ENCODE results near the gene ANO1.

Gene ANO1

DNA sequence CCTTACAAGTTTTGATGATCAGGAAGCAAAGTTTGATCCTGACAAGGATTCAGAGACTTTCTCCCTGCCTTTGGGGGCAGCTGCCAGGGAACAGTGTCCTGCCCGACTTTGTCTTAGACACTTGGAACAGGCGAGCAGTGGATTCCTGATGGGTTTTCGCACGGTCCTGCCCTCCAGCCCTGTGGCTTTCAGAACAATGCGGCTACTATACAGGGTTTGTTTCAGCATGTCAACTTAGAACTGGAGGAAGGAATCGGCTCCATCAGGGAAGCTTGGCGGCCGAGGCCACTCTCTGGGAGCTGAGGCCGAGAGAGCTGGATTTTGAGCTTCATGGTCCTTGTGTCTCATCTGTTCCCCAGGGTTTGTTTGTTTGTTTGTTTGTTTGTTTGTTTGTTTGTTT, 11.5 kb downstream of the ANO1 start:
- H3K9me3 ChIP-seq (ENCODE audit: low read length): no peaks in the 10 kb centered on the region
- no peak overlapping the region for H3K27ac ChIP-seq (ENCODE audit: low read depth, low read length, poor library complexity, severe bottlenecking)
- H4K20me1 ChIP-seq (ENCODE audit: insufficient read depth, low read length): no peaks in the 10 kb centered on the region
- no peaks in the 10 kb centered on the region for H3K9me2 ChIP-seq (ENCODE audit: low read depth, low read length)
- H3F3A ChIP-seq (ENCODE audit: insufficient read depth, low read length): no peaks in the 10 kb centered on the region
- no peak overlapping the region for H3K4me3 ChIP-seq (ENCODE audit: low read depth, low read length, poor library complexity, severe bottlenecking)
- no peaks in the 10 kb centered on the region for H3K27me3 ChIP-seq (ENCODE audit: insufficient read depth, low read length)
- TF ChIP-seq EZH2 (IDR thresholded peaks at IDR 0.05; ENCODE audit: borderline replicate concordance, low read length): no peak
- TF ChIP-seq, protein P1, sequence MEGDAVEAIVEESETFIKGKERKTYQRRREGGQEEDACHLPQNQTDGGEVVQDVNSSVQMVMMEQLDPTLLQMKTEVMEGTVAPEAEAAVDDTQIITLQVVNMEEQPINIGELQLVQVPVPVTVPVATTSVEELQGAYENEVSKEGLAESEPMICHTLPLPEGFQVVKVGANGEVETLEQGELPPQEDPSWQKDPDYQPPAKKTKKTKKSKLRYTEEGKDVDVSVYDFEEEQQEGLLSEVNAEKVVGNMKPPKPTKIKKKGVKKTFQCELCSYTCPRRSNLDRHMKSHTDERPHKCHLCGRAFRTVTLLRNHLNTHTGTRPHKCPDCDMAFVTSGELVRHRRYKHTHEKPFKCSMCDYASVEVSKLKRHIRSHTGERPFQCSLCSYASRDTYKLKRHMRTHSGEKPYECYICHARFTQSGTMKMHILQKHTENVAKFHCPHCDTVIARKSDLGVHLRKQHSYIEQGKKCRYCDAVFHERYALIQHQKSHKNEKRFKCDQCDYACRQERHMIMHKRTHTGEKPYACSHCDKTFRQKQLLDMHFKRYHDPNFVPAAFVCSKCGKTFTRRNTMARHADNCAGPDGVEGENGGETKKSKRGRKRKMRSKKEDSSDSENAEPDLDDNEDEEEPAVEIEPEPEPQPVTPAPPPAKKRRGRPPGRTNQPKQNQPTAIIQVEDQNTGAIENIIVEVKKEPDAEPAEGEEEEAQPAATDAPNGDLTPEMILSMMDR (IDR thresholded peaks at IDR 0.05; ENCODE audit: low read length): no peak
- H3K4me2 ChIP-seq (ENCODE audit: low read length): no peak overlapping the region
- H3K79me2 ChIP-seq (ENCODE audit: insufficient read depth, low read length): no peaks in the 10 kb centered on the region
- no peak overlapping the region for H2AFZ ChIP-seq (ENCODE audit: low read length)
- no peak overlapping the region for H3K9ac ChIP-seq (ENCODE audit: low read length)
- H3K36me3 ChIP-seq (ENCODE audit: insufficient read depth, low read length): no peaks in the 10 kb centered on the region
- H3K4me1 ChIP-seq (ENCODE audit: insufficient read depth, low read length, severe bottlenecking): no peaks in the 10 kb centered on the region

DNA sequence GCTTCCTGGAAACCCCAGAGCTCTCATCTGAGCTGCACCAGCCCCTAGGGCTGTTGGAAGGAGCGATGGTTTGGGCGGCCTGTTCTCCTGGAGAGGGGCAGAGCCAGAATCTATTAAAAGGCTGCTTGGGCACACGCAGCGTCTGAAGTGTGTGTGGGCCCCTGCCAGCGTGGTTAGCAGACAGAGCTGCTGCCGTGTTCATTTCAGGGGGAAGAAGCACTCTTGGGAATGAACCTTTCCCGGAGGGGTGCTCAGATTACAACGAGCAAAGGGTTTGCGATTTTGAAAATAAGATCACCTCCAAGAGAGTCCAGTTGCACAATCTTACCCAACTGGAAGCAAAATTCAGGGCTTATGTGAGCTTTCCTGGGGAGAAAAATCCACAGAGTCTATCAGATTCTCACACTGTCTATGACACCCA, 12.9 kb downstream of the ANO1 start:
- H3K27ac ChIP-seq (ENCODE audit: low read depth, low read length, poor library complexity, severe bottlenecking): no peak overlapping the region
- no peak overlapping the region for H3K4me2 ChIP-seq (ENCODE audit: low read length)
- no peaks in the 10 kb centered on the region for H4K20me1 ChIP-seq (ENCODE audit: insufficient read depth, low read length)
- no peak for TF ChIP-seq EZH2 (IDR thresholded peaks at IDR 0.05; ENCODE audit: borderline replicate concordance, low read length)
- H3K4me3 ChIP-seq (ENCODE audit: low read depth, low read length, poor library complexity, severe bottlenecking): no peak overlapping the region
- no peaks in the 10 kb centered on the region for H3K4me1 ChIP-seq (ENCODE audit: insufficient read depth, low read length, severe bottlenecking)
- no peaks in the 10 kb centered on the region for H3K27me3 ChIP-seq (ENCODE audit: insufficient read depth, low read length)
- H3K36me3 ChIP-seq (ENCODE audit: insufficient read depth, low read length): no peaks in the 10 kb centered on the region
- no peaks in the 10 kb centered on the region for H3K9me2 ChIP-seq (ENCODE audit: low read depth, low read length)
- no peaks in the 10 kb centered on the region for H3K9me3 ChIP-seq (ENCODE audit: low read length)
- H3K9ac ChIP-seq (ENCODE audit: low read length): no peak overlapping the region
- no peaks in the 10 kb centered on the region for H3F3A ChIP-seq (ENCODE audit: insufficient read depth, low read length)
- H2AFZ ChIP-seq (ENCODE audit: low read length): no peak overlapping the region
- H3K79me2 ChIP-seq (ENCODE audit: insufficient read depth, low read length): no peaks in the 10 kb centered on the region

DNA sequence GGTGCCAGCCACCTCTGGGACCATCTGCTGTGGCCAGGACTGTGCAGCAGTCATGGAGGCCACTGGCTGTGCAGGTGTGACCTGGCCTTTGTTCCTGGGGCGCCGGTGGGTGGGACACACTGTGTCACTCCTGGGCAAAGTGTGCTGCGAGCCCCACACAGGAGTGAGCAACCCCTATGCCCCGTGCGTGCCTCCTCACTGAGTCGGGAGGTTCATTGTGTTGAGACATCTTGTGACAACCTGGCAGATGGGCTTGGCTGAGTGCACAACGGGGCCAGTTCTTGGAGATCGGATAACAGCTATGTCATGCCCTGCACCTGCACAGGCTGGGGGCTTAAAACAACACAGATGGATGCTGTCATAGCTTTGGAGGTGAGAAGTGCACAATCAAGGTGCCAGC, 13.5 kb downstream of the ANO1 start:
- TF ChIP-seq, protein P1 (IDR thresholded peaks at IDR 0.05; ENCODE audit: low read length): no peak
- TF ChIP-seq EZH2 (IDR thresholded peaks at IDR 0.05; ENCODE audit: borderline replicate concordance, low read length): no peak
- Histone ChIP-seq H3K4me1 (ENCODE audit: insufficient read depth, low read length, severe bottlenecking) (no peaks in the 10 kb centered on the region), H3F3A (ENCODE audit: insufficient read depth, low read length) (no peaks in the 10 kb centered on the region), H3K27ac (ENCODE audit: low read depth, low read length, poor library complexity, severe bottlenecking) (no peak overlapping the region), H3K9ac (ENCODE audit: low read length) (no peak overlapping the region), H4K20me1 (ENCODE audit: insufficient read depth, low read length) (no peaks in the 10 kb centered on the region), H2AFZ (ENCODE audit: low read length) (no peak overlapping the region), H3K4me3 (ENCODE audit: low read depth, low read length, poor library complexity, severe bottlenecking) (no peak overlapping the region), H3K9me2 (ENCODE audit: low read depth, low read length) (no peaks in the 10 kb centered on the region), H3K9me3 (ENCODE audit: low read length) (no peaks in the 10 kb centered on the region), H3K27me3 (ENCODE audit: insufficient read depth, low read length) (no peaks in the 10 kb centered on the region), H3K36me3 (ENCODE audit: insufficient read depth, low read length) (no peaks in the 10 kb centered on the region), H3K4me2 (ENCODE audit: low read length) (no peak overlapping the region), H3K79me2 (ENCODE audit: insufficient read depth, low read length) (no peaks in the 10 kb centered on the region)

DNA sequence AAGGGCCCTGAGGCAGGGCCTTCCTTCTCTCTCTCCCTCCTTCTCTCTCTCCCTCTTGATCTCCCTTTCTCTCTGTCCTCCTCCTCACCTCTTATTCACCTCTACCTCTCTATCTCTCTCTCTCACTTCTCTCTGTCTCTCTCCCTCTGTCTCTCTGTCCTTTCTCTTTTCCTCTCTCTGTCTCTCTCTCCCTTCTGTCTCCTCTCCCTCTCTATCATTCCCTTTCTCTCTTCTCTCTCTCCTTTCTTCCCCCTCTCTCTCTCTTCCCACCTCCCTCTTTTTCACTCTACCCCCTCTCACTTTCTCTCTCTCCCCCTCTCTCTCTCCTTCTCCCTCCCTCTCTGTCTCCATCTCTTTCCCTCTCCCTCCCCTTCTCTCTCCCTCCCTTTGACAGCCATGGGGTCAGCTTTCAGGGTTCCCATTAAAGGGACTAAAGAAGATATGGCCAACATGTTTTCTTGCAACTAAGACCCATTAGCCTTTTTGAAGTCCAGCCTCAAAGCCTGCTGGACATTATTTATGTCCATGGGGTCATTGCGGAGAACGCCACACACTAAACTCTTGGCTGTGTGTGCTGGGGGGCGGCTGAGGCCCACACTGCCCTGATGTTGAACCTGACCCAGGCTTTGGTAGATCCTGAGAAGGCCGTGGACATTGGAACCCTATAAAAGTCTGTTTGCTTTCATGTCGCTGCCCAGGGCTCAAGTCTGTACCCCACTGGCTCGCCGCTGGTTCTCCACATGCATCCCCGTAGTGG, 15.0 kb downstream of the ANO1 start:
- H3K27ac ChIP-seq (ENCODE audit: low read depth, low read length, poor library complexity, severe bottlenecking): no peak overlapping the region

More for the DNA sequence above, 15.0 kb downstream of the ANO1 start:
- Histone ChIP-seq H3K4me2 (ENCODE audit: low read length) (no peak overlapping the region), H3K36me3 (ENCODE audit: insufficient read depth, low read length) (no peaks in the 10 kb centered on the region), H3K9me3 (ENCODE audit: low read length) (no peaks in the 10 kb centered on the region), H4K20me1 (ENCODE audit: insufficient read depth, low read length) (no peaks in the 10 kb centered on the region), H3K4me3 (ENCODE audit: low read depth, low read length, poor library complexity, severe bottlenecking) (no peak overlapping the region), H3F3A (ENCODE audit: insufficient read depth, low read length) (no peaks in the 10 kb centered on the region), H3K9ac (ENCODE audit: low read length) (no peak overlapping the region), H2AFZ (ENCODE audit: low read length) (no peak overlapping the region), H3K79me2 (ENCODE audit: insufficient read depth, low read length) (no peaks in the 10 kb centered on the region), H3K27me3 (ENCODE audit: insufficient read depth, low read length) (no peaks in the 10 kb centered on the region), H3K4me1 (ENCODE audit: insufficient read depth, low read length, severe bottlenecking) (no peaks in the 10 kb centered on the region), H3K9me2 (ENCODE audit: low read depth, low read length) (no peaks in the 10 kb centered on the region)
- TF ChIP-seq EZH2 (IDR thresholded peaks at IDR 0.05; ENCODE audit: borderline replicate concordance, low read length): no peak
- TF ChIP-seq, protein P1 (IDR thresholded peaks at IDR 0.05; ENCODE audit: low read length): no peak
